HL-60/S4 treated with phorbol 12-myristate 13-acetate at 8.2 ng/mL for 4 days and 3 days (cell line): ENCODE data around the gene NOTO.

ENCODE experiments used
- in situ Hi-C: fragments of 300-500 bp; cut with MboI; formaldehyde crosslinking; loops from 2 replicates; pipeline ENCODE4 v1.15.0; 2022; ENCODE audit warnings: low sequenced_read_pairs

NOTO gene

GRCh38 chr2:73255907-73256617, 53.7 kb downstream of the NOTO start:
- in situ Hi-C loops = no loop called here

DNA sequence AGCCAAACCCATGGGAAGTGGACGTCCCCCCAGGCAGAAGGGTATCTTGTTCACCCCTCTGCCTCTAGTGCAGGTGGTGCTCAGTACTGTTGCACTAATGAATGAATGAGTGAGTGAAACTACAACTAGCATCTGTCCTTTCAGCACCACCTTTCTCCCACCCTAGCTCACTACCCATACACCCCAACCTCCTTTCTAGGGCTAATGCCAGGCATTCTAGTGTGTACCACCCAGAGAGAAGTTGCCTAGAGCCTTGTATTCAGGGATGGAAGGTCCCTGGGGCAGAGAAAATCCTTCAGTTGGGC, 54.2 kb downstream of the NOTO start:
- in situ Hi-C loops = no loop called here

DNA sequence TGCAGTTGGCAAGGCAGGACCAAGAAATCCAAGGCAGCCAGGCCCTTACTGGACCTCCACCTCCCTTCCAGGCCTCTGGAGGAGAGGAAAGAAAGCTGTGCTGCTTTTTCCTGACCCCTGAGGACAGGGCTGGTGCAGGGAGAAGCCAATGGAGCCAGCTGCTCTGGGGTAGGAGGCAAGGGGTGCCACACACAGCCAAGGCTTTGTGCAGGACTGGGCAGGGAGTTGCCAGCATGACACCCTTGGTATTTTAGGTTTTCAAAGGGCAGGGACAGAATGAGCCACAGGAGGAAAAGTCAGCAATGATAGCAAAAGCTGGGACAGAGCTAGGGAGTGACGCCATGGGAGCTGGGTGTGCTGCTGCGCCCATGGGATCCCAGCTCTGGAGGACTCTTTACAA, 54.6 kb downstream of the NOTO start:
- in situ Hi-C loops = no loop called here

DNA sequence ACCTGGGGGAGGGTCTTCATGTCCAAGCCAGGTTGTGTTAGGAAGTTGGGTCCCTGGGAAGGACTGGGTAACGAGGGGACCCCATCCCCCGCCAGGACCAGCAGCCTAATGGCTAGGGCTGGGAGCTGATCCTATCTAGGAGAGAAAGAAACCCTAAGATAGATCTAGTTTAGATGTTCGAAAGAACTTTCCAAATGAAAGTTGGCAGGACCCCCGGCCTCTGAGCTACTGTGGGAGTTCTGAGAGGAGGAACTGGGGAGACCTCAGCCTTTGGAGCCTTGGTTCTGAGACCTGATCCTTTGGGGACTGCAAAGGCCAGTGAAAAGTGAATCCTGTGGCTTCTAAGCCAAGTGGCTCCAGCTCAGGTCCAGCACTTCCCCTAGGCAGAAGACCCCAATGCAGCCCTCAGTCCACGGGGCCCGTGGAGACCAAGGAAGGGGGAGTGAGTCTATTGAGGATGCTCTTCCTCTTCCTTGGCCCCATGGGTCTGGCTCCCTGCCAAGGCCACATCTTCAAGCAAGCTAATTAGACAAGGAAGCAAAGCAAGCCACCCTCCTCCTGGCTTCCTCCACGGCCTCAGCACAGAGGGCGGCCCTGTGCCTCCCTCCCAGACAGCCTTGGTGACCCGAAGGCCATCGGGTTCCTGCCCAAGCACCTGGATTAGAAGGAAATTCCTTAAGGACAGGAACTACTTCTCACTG, 55.2 kb downstream of the NOTO start:
- in situ Hi-C loops = no loop called here

GRCh38 chr2:73258186-73258912, 56.0 kb downstream of the NOTO start:
- in situ Hi-C loops = no loop called here

DNA sequence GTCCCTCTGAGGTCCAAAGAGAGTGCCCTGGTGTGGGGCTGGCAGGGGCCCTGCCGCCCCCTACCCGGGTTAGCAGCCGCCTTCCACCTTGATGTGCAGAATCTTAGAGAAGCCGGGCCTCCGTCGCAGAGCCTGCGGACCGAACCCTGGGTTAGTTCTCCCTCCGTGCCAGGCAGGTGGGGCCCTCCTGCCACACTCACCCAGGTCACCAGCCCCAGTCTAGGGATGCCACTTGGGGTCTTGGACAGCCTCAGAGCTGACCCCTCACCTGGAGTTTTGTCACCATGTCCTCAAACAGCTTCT, 56.5 kb downstream of the NOTO start:
- in situ Hi-C loops = no loop called here

DNA sequence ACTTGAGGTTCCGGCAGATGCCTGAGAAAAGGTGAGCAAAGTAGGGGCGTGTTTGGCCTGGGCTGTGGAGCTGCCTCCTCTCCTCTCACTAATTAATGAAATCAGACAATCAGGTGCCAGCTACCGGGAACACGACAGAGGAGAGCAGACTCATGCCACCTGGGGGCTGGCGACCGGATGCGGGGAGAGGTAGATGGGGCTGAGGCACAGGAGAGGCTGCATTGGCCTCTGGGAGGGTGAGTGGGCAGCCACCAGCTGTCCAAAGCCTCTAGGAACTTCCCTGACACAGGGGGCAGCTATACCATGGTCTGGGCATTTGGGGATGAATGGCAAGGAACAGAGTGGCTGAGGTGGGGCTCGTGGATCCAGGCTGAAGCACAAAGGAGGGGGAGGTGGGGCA, 56.9 kb downstream of the NOTO start:
- in situ Hi-C loops = no loop called here

- in situ Hi-C loops = no loop called here
Observed at GRCh38 chr2:73259704-73260337, 57.4 kb downstream of the NOTO start.

DNA sequence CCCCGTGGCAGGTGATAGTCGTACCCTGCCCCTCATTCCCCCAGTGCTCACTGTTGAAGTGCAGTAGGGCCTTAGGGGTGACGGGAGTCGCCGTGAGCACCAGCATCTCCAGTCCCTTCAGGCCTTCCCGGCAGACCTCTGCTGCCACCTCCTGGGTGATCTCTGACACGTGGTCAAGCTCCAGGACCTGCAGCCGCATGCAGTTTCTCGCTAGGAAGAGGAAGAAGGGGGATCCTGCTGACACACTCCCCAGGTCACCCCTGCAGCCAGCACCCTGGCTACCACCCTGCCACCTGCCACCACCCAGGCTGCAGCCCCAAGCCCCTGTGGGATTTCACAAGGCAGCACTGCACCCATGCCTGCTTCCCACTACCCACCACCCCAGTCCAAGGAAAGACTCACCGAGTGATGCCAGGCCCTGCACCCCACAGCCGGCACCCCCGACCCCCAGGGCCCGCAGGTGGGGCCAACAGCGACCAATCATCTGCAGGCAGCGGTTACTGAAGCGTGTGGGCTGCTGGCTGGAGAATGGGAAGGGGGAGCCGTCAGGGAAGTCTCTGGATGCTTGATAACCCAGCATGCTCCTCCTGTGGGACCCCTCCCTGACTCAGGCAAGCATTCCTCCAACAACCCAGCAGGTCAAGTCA, 58.1 kb downstream of the NOTO start:
- in situ Hi-C loops = no loop called here
